ENCODE measurements around the gene HRG. TPM values are rescaled to one million over a fixed set of nuclear protein-coding genes. Genes with fewer than 3 reads are reported as not detected.

The HRG gene
- polyA plus RNA-seq, 1 donor from 2014 or later: not detected

DNA sequence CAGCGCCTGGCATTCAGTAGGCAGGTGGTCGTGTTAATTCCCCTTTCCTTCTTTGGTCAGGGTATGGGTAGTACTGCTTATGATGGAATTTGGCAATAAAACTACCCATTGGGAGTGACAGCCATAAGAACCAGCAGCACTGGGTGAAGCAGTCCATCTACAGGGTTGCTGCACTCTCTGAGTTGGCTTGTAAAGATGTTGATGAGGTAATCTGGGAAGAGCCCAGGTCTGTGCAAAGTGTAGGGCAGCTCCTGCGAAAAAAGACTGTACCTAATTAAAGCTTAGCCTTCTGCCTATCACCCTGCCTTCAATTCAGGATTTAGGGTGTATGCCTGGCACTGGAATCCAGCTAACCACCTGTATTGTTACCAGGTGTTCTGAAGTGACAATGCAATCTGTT, 30.3 kb upstream of the HRG start:
- H3K27ac ChIP-seq (ENCODE audit: low read length): no peak overlapping the region
- H4K20me1 ChIP-seq (ENCODE audit: insufficient read depth): no peaks in the 10 kb centered on the region
- no peak overlapping the region for H3K4me3 ChIP-seq (ENCODE audit: low read length)
- H3K9me2 ChIP-seq (ENCODE audit: insufficient read depth, low read length): no peaks in the 10 kb centered on the region
- no peaks in the 10 kb centered on the region for H3F3A ChIP-seq (ENCODE audit: insufficient read depth, low read length, poor library complexity, severe bottlenecking)
- no peak overlapping the region for H3K4me2 ChIP-seq (ENCODE audit: low read length)
- TF ChIP-seq RAD21 (conservative IDR thresholded peaks at IDR 0.05): no peak
- TF ChIP-seq, protein P1, sequence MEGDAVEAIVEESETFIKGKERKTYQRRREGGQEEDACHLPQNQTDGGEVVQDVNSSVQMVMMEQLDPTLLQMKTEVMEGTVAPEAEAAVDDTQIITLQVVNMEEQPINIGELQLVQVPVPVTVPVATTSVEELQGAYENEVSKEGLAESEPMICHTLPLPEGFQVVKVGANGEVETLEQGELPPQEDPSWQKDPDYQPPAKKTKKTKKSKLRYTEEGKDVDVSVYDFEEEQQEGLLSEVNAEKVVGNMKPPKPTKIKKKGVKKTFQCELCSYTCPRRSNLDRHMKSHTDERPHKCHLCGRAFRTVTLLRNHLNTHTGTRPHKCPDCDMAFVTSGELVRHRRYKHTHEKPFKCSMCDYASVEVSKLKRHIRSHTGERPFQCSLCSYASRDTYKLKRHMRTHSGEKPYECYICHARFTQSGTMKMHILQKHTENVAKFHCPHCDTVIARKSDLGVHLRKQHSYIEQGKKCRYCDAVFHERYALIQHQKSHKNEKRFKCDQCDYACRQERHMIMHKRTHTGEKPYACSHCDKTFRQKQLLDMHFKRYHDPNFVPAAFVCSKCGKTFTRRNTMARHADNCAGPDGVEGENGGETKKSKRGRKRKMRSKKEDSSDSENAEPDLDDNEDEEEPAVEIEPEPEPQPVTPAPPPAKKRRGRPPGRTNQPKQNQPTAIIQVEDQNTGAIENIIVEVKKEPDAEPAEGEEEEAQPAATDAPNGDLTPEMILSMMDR (IDR thresholded peaks at IDR 0.05; ENCODE audit: poor library complexity, severe bottlenecking): no peak
- TF ChIP-seq POLR2AphosphoS5 (IDR thresholded peaks at IDR 0.05): no peak
- TF ChIP-seq TAF1 (IDR thresholded peaks at IDR 0.05; ENCODE audit: low read depth): no peak
- TF ChIP-seq SMC3 (conservative IDR thresholded peaks at IDR 0.05; ENCODE audit: poor library complexity): no peak
- TF ChIP-seq MXI1 (conservative IDR thresholded peaks at IDR 0.05; ENCODE audit: poor library complexity, severe bottlenecking): no peak
- TF ChIP-seq EZH2 (IDR thresholded peaks at IDR 0.05; ENCODE audit: borderline replicate concordance, insufficient read depth, low read length, poor library complexity, severe bottlenecking): no peak
- TF ChIP-seq REST (IDR thresholded peaks at IDR 0.05; ENCODE audit: borderline replicate concordance): no peak
- no peak for TF ChIP-seq EP300 (conservative IDR thresholded peaks at IDR 0.05; ENCODE audit: poor library complexity, severe bottlenecking)
- no peak overlapping the region for H3K9ac ChIP-seq (ENCODE audit: low read length)
- H3K27me3 ChIP-seq (ENCODE audit: insufficient read depth, low read depth, low read length): no peaks in the 10 kb centered on the region
- no peaks in the 10 kb centered on the region for H3K79me2 ChIP-seq (replicated peaks; ENCODE audit: insufficient read depth, low read length)
- H3K36me3 ChIP-seq (ENCODE audit: insufficient read depth, low read length): no peaks in the 10 kb centered on the region
- H2AFZ ChIP-seq (ENCODE audit: low read depth, low read length): no peak overlapping the region
- no peaks in the 10 kb centered on the region for H3K9me3 ChIP-seq (ENCODE audit: low read length)

DNA sequence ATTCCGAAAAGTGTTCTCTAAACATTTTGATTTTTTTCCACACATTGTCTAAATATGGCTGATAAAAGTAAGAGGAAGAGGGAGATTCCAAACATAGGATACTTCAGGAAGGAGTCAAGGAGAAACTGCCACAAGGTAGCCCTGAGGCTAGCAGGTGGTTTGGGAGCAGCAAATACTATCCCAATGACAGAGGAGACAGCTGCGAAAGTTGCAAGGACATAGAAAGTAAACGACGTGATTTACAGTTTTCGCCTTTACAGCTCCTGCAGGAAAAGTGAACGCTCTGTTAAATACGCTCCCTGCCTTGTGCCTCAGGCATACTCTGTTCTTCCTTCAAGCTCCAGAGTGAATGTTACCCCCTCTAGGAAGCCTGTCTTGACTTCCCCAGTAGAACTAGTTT, 29.3 kb upstream of the HRG start:
- Histone ChIP-seq H3K9ac (ENCODE audit: low read length) (no peak overlapping the region), H3K4me2 (ENCODE audit: low read length) (no peak overlapping the region), H2AFZ (ENCODE audit: low read depth, low read length) (no peak overlapping the region), H3K27me3 (ENCODE audit: insufficient read depth, low read depth, low read length) (no peaks in the 10 kb centered on the region), H3K79me2 (replicated peaks; ENCODE audit: insufficient read depth, low read length) (no peaks in the 10 kb centered on the region), H3K9me3 (ENCODE audit: low read length) (no peaks in the 10 kb centered on the region), H3K36me3 (ENCODE audit: insufficient read depth, low read length) (no peaks in the 10 kb centered on the region), H3K27ac (ENCODE audit: low read length) (no peak overlapping the region), H3F3A (ENCODE audit: insufficient read depth, low read length, poor library complexity, severe bottlenecking) (no peaks in the 10 kb centered on the region), H3K4me3 (ENCODE audit: low read length) (no peak overlapping the region), H3K9me2 (ENCODE audit: insufficient read depth, low read length) (no peaks in the 10 kb centered on the region), H4K20me1 (ENCODE audit: insufficient read depth) (no peaks in the 10 kb centered on the region)
- TF ChIP-seq MXI1 (conservative IDR thresholded peaks at IDR 0.05; ENCODE audit: poor library complexity, severe bottlenecking) (no peak), POLR2AphosphoS5 (IDR thresholded peaks at IDR 0.05) (no peak), SMC3 (conservative IDR thresholded peaks at IDR 0.05; ENCODE audit: poor library complexity) (no peak)
- TF ChIP-seq, protein P1 (IDR thresholded peaks at IDR 0.05; ENCODE audit: poor library complexity, severe bottlenecking): no peak
